A549 (cell line): ENCODE measurements around the gene TMEM266. TPM values are rescaled to one million over a fixed set of nuclear protein-coding genes. Genes with fewer than 3 reads are reported as not detected.

Experiments used
- ATAC-seq, 2 experiments: fragments of 200-7000 bp in 1 of 2; fragments of >200 bp in 1 of 2; cut with Nextera tagmentation in 1 of 2; cut with Tn5 transposase in 1 of 2; 3 replicates each; pipeline versions ENCODE4 v1.8.0 to v1.9.1; 2018 to 2020; ENCODE audit warnings: mild to moderate bottlenecking in 1 of 2, moderate library complexity in 1 of 2
- CTCF ChIA-PET: fragments of 300-600 bp; sonication (Branson Sonifier 250); formaldehyde crosslinking; extraction: SDS; loops from one replicate; lab custom pipeline; 2021; ENCODE audit warnings: antibody characterized with exemption, inconsistent platforms; lab: Yijun Ruan, JAX
- POLR2A ChIA-PET: fragments of 350-600 bp; formaldehyde crosslinking; extraction: SDS; loops from one replicate; lab custom pipeline; 2021; ENCODE audit warnings: antibody characterized with exemption, inconsistent platforms; lab: Yijun Ruan, JAX
- DNase-seq, 2 experiments: peaks; one replicate each; pipeline versions ENCODE4 v3.0.0 to v3.0.0-alpha.2; 2011 to 2016; ENCODE audit warnings: low read depth in 1 of 2, low spot score in 1 of 2
- FAIRE-seq: peaks from 2 replicates; lab custom pipeline; 2011; peaks lifted over from hg19 to GRCh38; lab: Jason Lieb, UNC
- H3K27ac ChIP-seq, 2 experiments: fragments of >200 bp; sonication (Bioruptor Twin); formaldehyde crosslinking; 3 replicates each; pipeline ENCODE4 v1.5.1; 2016 to 2017
- H3K4me1 ChIP-seq: fragments of >200 bp; sonication (Bioruptor Twin); formaldehyde crosslinking; 3 replicates; pipeline ENCODE4 v1.6.1; 2016
- H3K4me2 ChIP-seq: fragments of >200 bp; sonication (Bioruptor Twin); formaldehyde crosslinking; 3 replicates; pipeline ENCODE4 v1.6.1; 2016
- H3K4me3 ChIP-seq: fragments of >200 bp; sonication (Bioruptor Twin); formaldehyde crosslinking; 3 replicates; pipeline ENCODE4 v1.5.1; 2016
- H3K9me3 ChIP-seq: fragments of >200 bp; sonication (Bioruptor Twin); formaldehyde crosslinking; 3 replicates; pipeline ENCODE4 v1.6.1; 2016
- BHLHE40 ChIP-seq: IDR thresholded peaks from 2 replicates; pipeline ENCODE4 v1.6.1; 2012; ENCODE audit warnings: low read depth, low read length, inconsistent platforms
- CBX2 ChIP-seq: fragments of 200-600 bp; sonication (generic); IDR thresholded peaks from 2 replicates; pipeline ENCODE4 v1.6.1; 2016; ENCODE audit warnings: low read depth, mild to moderate bottlenecking, borderline replicate concordance
- EHMT2 ChIP-seq: fragments of 200-600 bp; sonication (generic); IDR thresholded peaks from 2 replicates; pipeline ENCODE4 v1.6.1; 2016; ENCODE audit warnings: antibody characterized with exemption, low read depth, mild to moderate bottlenecking, moderate library complexity
- FOSB ChIP-seq: fragments of 250-450 bp; sonication (Bioruptor Pico); IDR thresholded peaks from 2 replicates; pipeline ENCODE4 v1.5.0; 2020; ENCODE audit warnings: mild to moderate bottlenecking, moderate library complexity
- FOXS1 ChIP-seq: fragments of 250-450 bp; sonication (Bioruptor Pico); IDR thresholded peaks from 2 replicates; pipeline ENCODE4 v1.5.0; 2020; ENCODE audit warnings: mild to moderate bottlenecking, moderate library complexity
- HOXA7 ChIP-seq: fragments of 250-450 bp; sonication (Bioruptor Pico); IDR thresholded peaks from 2 replicates; pipeline ENCODE4 v1.5.0; 2020; ENCODE audit warnings: mild to moderate bottlenecking, moderate library complexity
- HOXB5 ChIP-seq: fragments of 250-450 bp; sonication (Bioruptor Pico); IDR thresholded peaks from 2 replicates; pipeline ENCODE4 v1.5.0; 2020; ENCODE audit warnings: mild to moderate bottlenecking, moderate library complexity
- JUN ChIP-seq, 2 experiments: fragments of >200 bp; sonication (Bioruptor Twin); formaldehyde crosslinking; IDR thresholded peaks; 2 replicates in 1 of 2; 3 replicates in 1 of 2; pipeline ENCODE4 v1.6.1; 2016 to 2017
- KDM5A ChIP-seq: fragments of 200-600 bp; sonication (generic); IDR thresholded peaks from 2 replicates; pipeline ENCODE4 v1.6.1; 2016; ENCODE audit warnings: antibody characterized with exemption, mild to moderate bottlenecking
- POLR2A ChIP-seq: IDR thresholded peaks from 2 replicates; pipeline ENCODE4 v1.6.1; 2012; ENCODE audit warnings: mild to moderate bottlenecking, low read length
- POLR2AphosphoS2 ChIP-seq: conservative IDR thresholded peaks from 2 replicates; pipeline ENCODE4 v1.6.1; 2012; ENCODE audit warnings: low read length, improper control_type of control experiment, inconsistent platforms
- RAD21 ChIP-seq, 2 experiments: fragments of >200 bp in 1 of 2; sonication (Bioruptor Twin) in 1 of 2; formaldehyde crosslinking in 1 of 2; IDR thresholded peaks in 1 of 2; conservative IDR thresholded peaks in 1 of 2; 2 replicates in 1 of 2; 3 replicates in 1 of 2; pipeline ENCODE4 v1.6.1; 2012 to 2018; ENCODE audit warnings: inconsistent platforms in 1 of 2
- RARB ChIP-seq: fragments of 250-450 bp; sonication (Bioruptor Pico); IDR thresholded peaks from 2 replicates; pipeline ENCODE4 v1.8.0; 2021; ENCODE audit warnings: mild to moderate bottlenecking, moderate library complexity
- RCOR1 ChIP-seq: fragments of 150-350 bp; IDR thresholded peaks from 2 replicates; pipeline ENCODE4 v1.6.1; 2014; ENCODE audit warnings: antibody characterized with exemption, low read length, low read depth
- RNF2 ChIP-seq: fragments of 200-600 bp; sonication (generic); IDR thresholded peaks from 2 replicates; pipeline ENCODE4 v1.6.1; 2016; ENCODE audit warnings: low read depth, mild to moderate bottlenecking, antibody characterized with exemption, moderate library complexity, borderline replicate concordance
- SREBF2 ChIP-seq: fragments of 450-650 bp; IDR thresholded peaks from 2 replicates; pipeline ENCODE4 v1.6.1; 2014; ENCODE audit warnings: mild to moderate bottlenecking, moderate library complexity
- TFCP2L1 ChIP-seq: fragments of 250-450 bp; sonication (Bioruptor Pico); IDR thresholded peaks from 2 replicates; pipeline ENCODE4 v1.5.0; 2021; ENCODE audit warnings: mild to moderate bottlenecking
- TP53 ChIP-seq: fragments of 250-450 bp; sonication (Bioruptor Pico); IDR thresholded peaks from 2 replicates; pipeline ENCODE4 v1.5.0; 2021; ENCODE audit warnings: mild to moderate bottlenecking, moderate library complexity
- USF2 ChIP-seq: fragments of 450-650 bp; IDR thresholded peaks from 2 replicates; pipeline ENCODE4 v1.6.1; 2014; ENCODE audit warnings: antibody characterized with exemption
- WGBS: methylation state at CpG from one replicate; pipeline ENCODE4 v1.1.6; 2017; ENCODE audit errors: missing lambda C conversion rate; 5-methylcytosine and 5-hydroxymethylcytosine counted together
- polyA plus RNA-seq, 4 experiments: library from polyadenylated mRNA; depleted of rRNA in 3 of 4; stranded (reverse); fragments of >200 nt; fragmentation: RNase III in 1 of 4; extraction: RNeasy Plus Mini Kit Qiagen cat#74134 plus additional on column Dnase treatment in 1 of 4; gene quantifications; 2 replicates in 3 of 4; 3 replicates in 1 of 4; pipeline ENCODE4 v1.2.3, GENCODE V29; 2011 to 2017
- TF ChIP-seq, protein P1 (sequence below): fragments of 150-350 bp; IDR thresholded peaks from 2 replicates; pipeline ENCODE4 v1.6.1; 2014; ENCODE audit warnings: low read depth, mild to moderate bottlenecking, low read length
- TF ChIP-seq, protein P2 (sequence below): fragments of 250-450 bp; sonication (Bioruptor Pico); IDR thresholded peaks from 2 replicates; pipeline ENCODE4 v1.5.0; 2020; ENCODE audit warnings: low read depth, mild to moderate bottlenecking, moderate library complexity
- TF ChIP-seq, protein P3 (sequence below): fragments of 200-600 bp; sonication (generic); IDR thresholded peaks from 2 replicates; pipeline ENCODE4 v1.6.1; 2016; ENCODE audit warnings: antibody characterized with exemption, mild to moderate bottlenecking, moderate library complexity
- TF ChIP-seq, protein P4 (sequence below): IDR thresholded peaks from 2 replicates; pipeline ENCODE4 v1.6.1; 2012; ENCODE audit warnings: low read depth, borderline replicate concordance
- TF ChIP-seq, protein P5 (sequence below): fragments of >200 bp; sonication (Bioruptor Twin); formaldehyde crosslinking; IDR thresholded peaks from 3 replicates; pipeline ENCODE4 v1.6.1; 2016

Gene TMEM266
- polyA plus RNA-seq, 2 of the 4 experiments (the other 2 are of a cell fraction), result 0.06 to 0.08 TPM

DNA sequence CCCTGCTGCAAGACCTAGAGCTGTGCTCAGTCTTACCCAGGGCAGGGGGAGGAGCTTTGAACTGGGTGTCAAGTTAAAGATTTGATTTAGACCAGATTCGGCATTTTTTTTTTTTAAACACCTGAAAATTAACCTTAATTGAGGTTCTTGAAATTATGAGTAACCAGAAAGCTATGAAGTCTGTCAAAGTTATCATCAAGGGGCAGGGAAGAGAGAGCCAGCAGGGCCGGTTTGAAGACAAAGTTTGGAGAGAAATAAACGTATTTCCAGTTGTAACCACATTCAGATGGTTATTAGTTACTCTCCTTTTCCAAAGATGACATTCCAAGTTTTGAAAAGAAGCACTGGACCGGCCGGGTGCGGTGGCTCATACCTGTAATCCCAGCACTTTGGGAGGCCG is 12.0 kb downstream of the TMEM266 start (continued):
- TF ChIP-seq, protein P1, sequence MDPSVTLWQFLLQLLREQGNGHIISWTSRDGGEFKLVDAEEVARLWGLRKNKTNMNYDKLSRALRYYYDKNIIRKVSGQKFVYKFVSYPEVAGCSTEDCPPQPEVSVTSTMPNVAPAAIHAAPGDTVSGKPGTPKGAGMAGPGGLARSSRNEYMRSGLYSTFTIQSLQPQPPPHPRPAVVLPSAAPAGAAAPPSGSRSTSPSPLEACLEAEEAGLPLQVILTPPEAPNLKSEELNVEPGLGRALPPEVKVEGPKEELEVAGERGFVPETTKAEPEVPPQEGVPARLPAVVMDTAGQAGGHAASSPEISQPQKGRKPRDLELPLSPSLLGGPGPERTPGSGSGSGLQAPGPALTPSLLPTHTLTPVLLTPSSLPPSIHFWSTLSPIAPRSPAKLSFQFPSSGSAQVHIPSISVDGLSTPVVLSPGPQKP, result no peak
- TF ChIP-seq RCOR1 (no peak), BHLHE40 (no peak), EHMT2 (no peak), TFCP2L1 (no peak), KDM5A (no peak)
- TF ChIP-seq, protein P2, sequence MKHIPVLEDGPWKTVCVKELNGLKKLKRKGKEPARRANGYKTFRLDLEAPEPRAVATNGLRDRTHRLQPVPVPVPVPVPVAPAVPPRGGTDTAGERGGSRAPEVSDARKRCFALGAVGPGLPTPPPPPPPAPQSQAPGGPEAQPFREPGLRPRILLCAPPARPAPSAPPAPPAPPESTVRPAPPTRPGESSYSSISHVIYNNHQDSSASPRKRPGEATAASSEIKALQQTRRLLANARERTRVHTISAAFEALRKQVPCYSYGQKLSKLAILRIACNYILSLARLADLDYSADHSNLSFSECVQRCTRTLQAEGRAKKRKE (CRISPR knock-in tag), result no peak

DNA sequence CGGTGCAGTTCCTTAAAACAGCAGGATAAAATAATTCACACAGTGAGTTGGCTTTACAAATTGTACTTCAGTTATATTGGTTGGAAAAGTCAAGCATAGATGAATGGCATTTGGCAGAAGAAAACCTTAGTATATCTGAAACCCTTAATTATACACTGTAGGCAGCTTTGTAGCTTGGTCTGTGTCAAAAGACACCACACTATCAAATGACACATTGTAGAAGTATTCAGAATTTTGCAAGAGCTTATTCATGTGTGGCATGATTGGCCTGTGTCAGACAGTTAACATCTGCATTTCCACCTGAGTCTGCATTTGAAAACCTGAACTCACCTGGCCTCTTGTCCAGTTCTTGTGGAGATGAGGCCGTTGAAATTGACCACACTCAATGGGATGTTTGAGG is 13.8 kb downstream of the TMEM266 start:
- FAIRE-seq (no peak), DNase-seq (no peak), ATAC-seq (0 out of 6 replicates have a peak, but pooled peaks of 1 of the 2 experiments have one; percentile 41)
- Histone ChIP-seq H3K27ac (no peak overlapping the region), H3K4me1 (no peaks in the 10 kb centered on the region), H3K4me3 (no peak overlapping the region), H3K4me2 (no peak overlapping the region), H3K9me3 (no peaks in the 10 kb centered on the region)
- CTCF ChIA-PET, result interaction anchor here (1.7 to 2.5 kb wide), 2 partner anchors 9 to 66 kb away, joined by 5 read pairs; no protein-coding TSS in a partner anchor
- POLR2A ChIA-PET, result no interaction called here
- 21% methylated on average over 2 of the region's 2 CpGs for WGBS
- TF ChIP-seq FOSB, result no peak
- no peak for TF ChIP-seq SREBF2
- TF ChIP-seq, protein P3, sequence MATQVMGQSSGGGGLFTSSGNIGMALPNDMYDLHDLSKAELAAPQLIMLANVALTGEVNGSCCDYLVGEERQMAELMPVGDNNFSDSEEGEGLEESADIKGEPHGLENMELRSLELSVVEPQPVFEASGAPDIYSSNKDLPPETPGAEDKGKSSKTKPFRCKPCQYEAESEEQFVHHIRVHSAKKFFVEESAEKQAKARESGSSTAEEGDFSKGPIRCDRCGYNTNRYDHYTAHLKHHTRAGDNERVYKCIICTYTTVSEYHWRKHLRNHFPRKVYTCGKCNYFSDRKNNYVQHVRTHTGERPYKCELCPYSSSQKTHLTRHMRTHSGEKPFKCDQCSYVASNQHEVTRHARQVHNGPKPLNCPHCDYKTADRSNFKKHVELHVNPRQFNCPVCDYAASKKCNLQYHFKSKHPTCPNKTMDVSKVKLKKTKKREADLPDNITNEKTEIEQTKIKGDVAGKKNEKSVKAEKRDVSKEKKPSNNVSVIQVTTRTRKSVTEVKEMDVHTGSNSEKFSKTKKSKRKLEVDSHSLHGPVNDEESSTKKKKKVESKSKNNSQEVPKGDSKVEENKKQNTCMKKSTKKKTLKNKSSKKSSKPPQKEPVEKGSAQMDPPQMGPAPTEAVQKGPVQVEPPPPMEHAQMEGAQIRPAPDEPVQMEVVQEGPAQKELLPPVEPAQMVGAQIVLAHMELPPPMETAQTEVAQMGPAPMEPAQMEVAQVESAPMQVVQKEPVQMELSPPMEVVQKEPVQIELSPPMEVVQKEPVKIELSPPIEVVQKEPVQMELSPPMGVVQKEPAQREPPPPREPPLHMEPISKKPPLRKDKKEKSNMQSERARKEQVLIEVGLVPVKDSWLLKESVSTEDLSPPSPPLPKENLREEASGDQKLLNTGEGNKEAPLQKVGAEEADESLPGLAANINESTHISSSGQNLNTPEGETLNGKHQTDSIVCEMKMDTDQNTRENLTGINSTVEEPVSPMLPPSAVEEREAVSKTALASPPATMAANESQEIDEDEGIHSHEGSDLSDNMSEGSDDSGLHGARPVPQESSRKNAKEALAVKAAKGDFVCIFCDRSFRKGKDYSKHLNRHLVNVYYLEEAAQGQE, result no peak
- TF ChIP-seq, all 56 proteins: peak for 0

GRCh38 chr15:76075046-76075445 is 15.3 kb downstream of the TMEM266 start:
- TF ChIP-seq, protein P1, result no peak
- TF ChIP-seq JUN (IDR thresholded peaks at IDR 0.05) (no peak), CBX2 (no peak), POLR2A (no peak), RNF2 (no peak), HOXB5 (no peak), TP53 (CRISPR knock-in tag) (no peak), HOXA7 (CRISPR knock-in tag) (no peak), FOXS1 (no peak), USF2 (no peak), POLR2AphosphoS2 (no peak), RARB (CRISPR knock-in tag) (no peak), RAD21 (conservative IDR thresholded peaks at IDR 0.05 in 1 of 2, IDR thresholded peaks at IDR 0.05 in 1 of 2) (no peak), BHLHE40 (no peak)
- TF ChIP-seq, protein P4, sequence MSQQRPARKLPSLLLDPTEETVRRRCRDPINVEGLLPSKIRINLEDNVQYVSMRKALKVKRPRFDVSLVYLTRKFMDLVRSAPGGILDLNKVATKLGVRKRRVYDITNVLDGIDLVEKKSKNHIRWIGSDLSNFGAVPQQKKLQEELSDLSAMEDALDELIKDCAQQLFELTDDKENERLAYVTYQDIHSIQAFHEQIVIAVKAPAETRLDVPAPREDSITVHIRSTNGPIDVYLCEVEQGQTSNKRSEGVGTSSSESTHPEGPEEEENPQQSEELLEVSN, result no peak
- TF ChIP-seq, protein P5, sequence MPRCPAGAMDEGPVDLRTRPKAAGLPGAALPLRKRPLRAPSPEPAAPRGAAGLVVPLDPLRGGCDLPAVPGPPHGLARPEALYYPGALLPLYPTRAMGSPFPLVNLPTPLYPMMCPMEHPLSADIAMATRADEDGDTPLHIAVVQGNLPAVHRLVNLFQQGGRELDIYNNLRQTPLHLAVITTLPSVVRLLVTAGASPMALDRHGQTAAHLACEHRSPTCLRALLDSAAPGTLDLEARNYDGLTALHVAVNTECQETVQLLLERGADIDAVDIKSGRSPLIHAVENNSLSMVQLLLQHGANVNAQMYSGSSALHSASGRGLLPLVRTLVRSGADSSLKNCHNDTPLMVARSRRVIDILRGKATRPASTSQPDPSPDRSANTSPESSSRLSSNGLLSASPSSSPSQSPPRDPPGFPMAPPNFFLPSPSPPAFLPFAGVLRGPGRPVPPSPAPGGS, result no peak
- ATAC-seq (no peak), DNase-seq (no peak), FAIRE-seq (peak; percentile 13)
- ChIA-PET CTCF (interaction anchor here (0.8 to 2.5 kb wide), 5 partner anchors 10 to 65 kb away, joined by 3 to 6 read pairs (median 3); no protein-coding TSS in a partner anchor), POLR2A (interaction anchor here (0.5 kb wide), 1 partner anchor 28 kb away, joined by 3 read pairs; no protein-coding TSS in a partner anchor)
- Histone ChIP-seq H3K27ac (no peak overlapping the region), H3K9me3 (no peaks in the 10 kb centered on the region), H3K4me3 (no peak overlapping the region), H3K4me1 (no peaks in the 10 kb centered on the region), H3K4me2 (no peak overlapping the region)
